Caco-2 (cell line): ENCODE measurements around the gene OR10H3. TPM values are rescaled to one million over a fixed set of nuclear protein-coding genes. Genes with fewer than 3 reads are reported as not detected.
"Not testable (repeated sequence)": the region's sequence is repeated elsewhere in the genome, so short reads cannot be mapped to it uniquely, and the experiment has no call there.

Experiments
- BruUV-seq: library from RNA; stranded (reverse); fragments of 400-500 nt; replicated peaks from 2 replicates; lab custom pipeline; 2021; lab: Mats Ljungman, UMichigan
- CTCF ChIA-PET: fragments of 300-600 bp; sonication (Branson Sonifier 250); formaldehyde crosslinking; loops from one replicate; lab custom pipeline; 2022; ENCODE audit warnings: antibody characterized with exemption; lab: Charles Lee
- POLR2A ChIA-PET: fragments of 300-600 bp; sonication (Branson Sonifier 250); formaldehyde crosslinking; loops from one replicate; lab custom pipeline; 2022; ENCODE audit warnings: antibody characterized with exemption; lab: Charles Lee
- DNase-seq, 2 experiments: peaks; one replicate each; pipeline versions ENCODE4 v3.0.0 to v3.0.0-alpha.2; 2020 to 2022
- H3K27me3 ChIP-seq: replicated peaks from 2 replicates; pipeline ENCODE4 v1.6.0; 2011; ENCODE audit warnings: low read length; ENCODE audit not compliant: control insufficient read depth, insufficient read depth
- H3K36me3 ChIP-seq: 2 replicates; pipeline ENCODE4 v1.5.1; 2011; ENCODE audit warnings: low read length; ENCODE audit not compliant: control insufficient read depth, insufficient read depth
- H3K4me1 ChIP-seq: fragments of 250-450 bp; sonication (Bioruptor Pico); 2 replicates; pipeline ENCODE4 v1.5.1; 2020; ENCODE audit warnings: mild to moderate bottlenecking
- H3K4me3 ChIP-seq: 2 replicates; pipeline ENCODE4 v1.5.1; 2011; ENCODE audit warnings: low read depth, mild to moderate bottlenecking, control low read depth, low read length
- H3K9me3 ChIP-seq: fragments of 250-450 bp; sonication (Bioruptor Pico); 2 replicates; pipeline ENCODE4 v1.5.1; 2020; ENCODE audit warnings: mild to moderate bottlenecking, moderate library complexity
- H3K27ac Mint-ChIP-seq: one replicate; pipeline ENCODE4 v1.8.0; 2022; ENCODE audit warnings: mixed read lengths; ENCODE audit not compliant: unreplicated experiment
- H3K27me3 Mint-ChIP-seq: one replicate; pipeline ENCODE4 v1.8.0; 2022; ENCODE audit warnings: mixed read lengths; ENCODE audit not compliant: insufficient read depth, unreplicated experiment
- H3K36me3 Mint-ChIP-seq: one replicate; pipeline ENCODE4 v1.8.0; 2022; ENCODE audit warnings: mild to moderate bottlenecking, mixed read lengths; ENCODE audit not compliant: insufficient read depth, unreplicated experiment
- H3K4me1 Mint-ChIP-seq: one replicate; pipeline ENCODE4 v1.8.0; 2022; ENCODE audit warnings: low read depth, mixed read lengths; ENCODE audit not compliant: unreplicated experiment
- H3K4me3 Mint-ChIP-seq: one replicate; pipeline ENCODE4 v1.8.0; 2022; ENCODE audit warnings: mild to moderate bottlenecking, moderate library complexity, mixed read lengths; ENCODE audit not compliant: unreplicated experiment
- H3K9me3 Mint-ChIP-seq: one replicate; pipeline ENCODE4 v1.8.0; 2022; ENCODE audit warnings: mixed read lengths; ENCODE audit not compliant: unreplicated experiment
- intact Hi-C: fragments of 100-400 bp; cut with micrococcal nuclease; formaldehyde crosslinking; loops from one replicate; pipeline ENCODE4 v1.10.0; 2022; ENCODE audit not compliant: unreplicated experiment
- total RNA-seq: library from RNA; stranded (reverse); gene quantifications from 2 replicates; pipeline ENCODE4 v1.2.3, GENCODE V29; 2022
- TF ChIP-seq, protein P1 (sequence below), 2 experiments: fragments of 200-600 bp in 1 of 2; IDR thresholded peaks; 1 replicate in 1 of 2; 2 replicates in 1 of 2; pipeline versions ENCODE4 v1.5.1 to v1.8.0; 2011 to 2022; ENCODE audit warnings: antibody characterized with exemption in 1 of 2, control low read depth in 1 of 2, inconsistent platforms in 1 of 2, low read depth in 1 of 2, low read length in 1 of 2, mild to moderate bottlenecking in 1 of 2, moderate library complexity in 1 of 2; ENCODE audit not compliant: insufficient read depth in 1 of 2, severe bottlenecking in 1 of 2, unreplicated experiment in 1 of 2

Gene OR10H3
- total RNA-seq, 1 experiment from 2014 or later = not detected

DNA sequence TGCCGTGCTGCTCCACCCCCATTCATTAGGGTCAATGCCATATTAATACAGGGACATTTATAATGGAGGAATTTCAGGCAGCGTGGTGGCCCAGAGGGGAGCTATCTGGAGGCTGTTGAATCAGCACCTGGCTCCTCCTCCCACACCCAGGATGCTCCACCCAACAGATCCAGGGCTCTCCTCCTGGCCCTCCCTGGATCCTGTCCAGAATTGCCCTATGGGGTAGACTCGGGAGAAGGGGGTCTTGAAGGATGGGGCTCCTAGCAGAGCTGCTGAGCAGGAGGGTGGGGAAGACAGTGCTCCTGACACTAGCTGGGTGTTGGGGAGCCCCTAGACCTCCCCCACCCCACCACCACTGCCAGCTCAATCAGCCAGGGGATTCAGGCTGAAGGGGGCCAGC is 44.4 kb downstream of the OR10H3 start:
- Mint-ChIP-seq H3K9me3 (no peaks in the 10 kb centered on the region), H3K36me3 (no peaks in the 10 kb centered on the region), H3K27me3 (no peaks in the 10 kb centered on the region), H3K27ac (no peak overlapping the region), H3K4me3 (no peak overlapping the region), H3K4me1 (no peaks in the 10 kb centered on the region)
- Histone ChIP-seq H3K9me3 (no peaks in the 10 kb centered on the region), H3K4me3 (no peak overlapping the region), H3K36me3 (no peaks in the 10 kb centered on the region), H3K4me1 (no peaks in the 10 kb centered on the region), H3K27me3 (no peaks in the 10 kb centered on the region)
- ChIA-PET CTCF (no interaction called here), POLR2A (no interaction called here)
- no peak for DNase-seq
- TF ChIP-seq, protein P1, sequence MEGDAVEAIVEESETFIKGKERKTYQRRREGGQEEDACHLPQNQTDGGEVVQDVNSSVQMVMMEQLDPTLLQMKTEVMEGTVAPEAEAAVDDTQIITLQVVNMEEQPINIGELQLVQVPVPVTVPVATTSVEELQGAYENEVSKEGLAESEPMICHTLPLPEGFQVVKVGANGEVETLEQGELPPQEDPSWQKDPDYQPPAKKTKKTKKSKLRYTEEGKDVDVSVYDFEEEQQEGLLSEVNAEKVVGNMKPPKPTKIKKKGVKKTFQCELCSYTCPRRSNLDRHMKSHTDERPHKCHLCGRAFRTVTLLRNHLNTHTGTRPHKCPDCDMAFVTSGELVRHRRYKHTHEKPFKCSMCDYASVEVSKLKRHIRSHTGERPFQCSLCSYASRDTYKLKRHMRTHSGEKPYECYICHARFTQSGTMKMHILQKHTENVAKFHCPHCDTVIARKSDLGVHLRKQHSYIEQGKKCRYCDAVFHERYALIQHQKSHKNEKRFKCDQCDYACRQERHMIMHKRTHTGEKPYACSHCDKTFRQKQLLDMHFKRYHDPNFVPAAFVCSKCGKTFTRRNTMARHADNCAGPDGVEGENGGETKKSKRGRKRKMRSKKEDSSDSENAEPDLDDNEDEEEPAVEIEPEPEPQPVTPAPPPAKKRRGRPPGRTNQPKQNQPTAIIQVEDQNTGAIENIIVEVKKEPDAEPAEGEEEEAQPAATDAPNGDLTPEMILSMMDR (IDR thresholded peaks at IDR 0.05; ENCODE audit: insufficient read depth in 1 of 2, low read depth in 1 of 2, low read length in 1 of 2, severe bottlenecking in 1 of 2, unreplicated experiment in 1 of 2) = no peak
- intact Hi-C loops = no loop called here
- BruUV-seq = no TSS peak

- H3K36me3 Mint-ChIP-seq, H3K27ac Mint-ChIP-seq, H3K27me3 Mint-ChIP-seq, H3K9me3 ChIP-seq, H3K4me1 Mint-ChIP-seq, DNase-seq, POLR2A ChIA-PET, intact Hi-C loops, H3K9me3 Mint-ChIP-seq, H3K4me1 ChIP-seq, H3K27me3 ChIP-seq, H3K4me3 Mint-ChIP-seq, BruUV-seq, H3K36me3 ChIP-seq, H3K4me3 ChIP-seq, CTCF ChIA-PET: not testable (repeated sequence)
Observed at GRCh38 chr19:15782896-15783295, 45.1 kb downstream of the OR10H3 start.

GRCh38 chr19:15787611-15788155 is 49.9 kb downstream of the OR10H3 start, which contains the start of gene OR10H5:
Gene OR10H5 (plus strand): TSS chr19:15787661. CDS start chr19:15794049, 6,388 bp downstream.
- no TSS peak for BruUV-seq
- Mint-ChIP-seq H3K27ac (no peak within 1 kb of the TSS), H3K4me3 (no peak within 1 kb of the TSS), H3K36me3 (no peaks in the 10 kb centered on the region), H3K4me1 (no peaks in the 10 kb centered on the region), H3K9me3 (no peaks in the 10 kb centered on the region), H3K27me3 (peaks cover 2% of the 10 kb centered on the region)
- Histone ChIP-seq H3K9me3 (no peaks in the 10 kb centered on the region), H3K4me3 (no peak within 1 kb of the TSS), H3K36me3 (no peaks in the 10 kb centered on the region), H3K27me3 (no peaks in the 10 kb centered on the region), H3K4me1 (peaks cover 6% of the 10 kb centered on the region)
- ChIA-PET POLR2A (no interaction called here), CTCF (no interaction called here)
- TF ChIP-seq, protein P1 (IDR thresholded peaks at IDR 0.05; ENCODE audit: insufficient read depth in 1 of 2, low read depth in 1 of 2, low read length in 1 of 2, severe bottlenecking in 1 of 2, unreplicated experiment in 1 of 2) = no peak
- no peak for DNase-seq
- intact Hi-C loops = no loop called here
